ENCODE measurements around the gene GPR183. TPM values are rescaled to one million over a fixed set of nuclear protein-coding genes. Genes with fewer than 3 reads are reported as not detected.

The GPR183 gene, protein sequence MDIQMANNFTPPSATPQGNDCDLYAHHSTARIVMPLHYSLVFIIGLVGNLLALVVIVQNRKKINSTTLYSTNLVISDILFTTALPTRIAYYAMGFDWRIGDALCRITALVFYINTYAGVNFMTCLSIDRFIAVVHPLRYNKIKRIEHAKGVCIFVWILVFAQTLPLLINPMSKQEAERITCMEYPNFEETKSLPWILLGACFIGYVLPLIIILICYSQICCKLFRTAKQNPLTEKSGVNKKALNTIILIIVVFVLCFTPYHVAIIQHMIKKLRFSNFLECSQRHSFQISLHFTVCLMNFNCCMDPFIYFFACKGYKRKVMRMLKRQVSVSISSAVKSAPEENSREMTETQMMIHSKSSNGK
- total RNA-seq = 10 to 100 TPM; 19.6 to 24.5 TPM

DNA sequence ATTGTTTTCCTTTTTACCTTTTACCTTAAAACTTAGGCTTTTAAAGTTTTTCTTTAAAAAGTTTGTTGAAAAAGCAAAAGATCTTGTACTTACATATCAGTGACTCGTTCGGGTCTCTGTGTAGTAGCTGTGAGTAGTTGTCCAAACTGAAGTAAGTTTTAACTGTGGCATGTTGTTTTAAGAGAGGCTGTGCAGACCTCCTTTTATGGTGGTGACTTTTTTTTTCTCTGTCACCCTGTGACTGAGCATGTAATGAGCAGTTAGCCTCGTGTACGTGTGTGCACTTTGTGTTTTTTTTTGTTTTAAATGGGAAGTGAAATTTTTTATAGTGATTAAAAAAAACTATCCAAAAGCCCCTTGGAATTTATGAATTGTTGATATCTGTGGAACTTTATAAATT is at the start of gene GPR183:
Gene GPR183, minus strand, starts transcription at position 153 of the 400 bp plus-strand sequence. CDS start 11,254 bp downstream, outside the sequence.
- ATAC-seq (ENCODE audit: insufficient number of reproducible peaks, low FRiP score, low read depth) = peak; percentile 75
- no peaks in the 10 kb centered on the region for H3K9me3 ChIP-seq
- TF ChIP-seq CTCF (IDR thresholded peaks at IDR 0.05) = no peak
- H3K4me3 ChIP-seq = peak within 1 kb of the TSS; percentile 58
- H3K4me1 ChIP-seq (ENCODE audit: control insufficient read depth in 1 of 2, low read depth in 2 of 2) = peaks cover 23 to 26% of the 10 kb centered on the region in 2 donors
- H3K36me3 ChIP-seq = no peaks in the 10 kb centered on the region
- peak within 1 kb of the TSS; percentile 56 to 79 for H3K27ac ChIP-seq
- no peaks in the 10 kb centered on the region for H3K27me3 ChIP-seq (replicated peaks; ENCODE audit: insufficient read depth)
- DNase-seq (ENCODE audit: low spot score) = no peak

GRCh38 chr13:99356262-99357091 is 49.3 kb upstream of the GPR183 start:
- Histone ChIP-seq H3K9me3 (no peaks in the 10 kb centered on the region), H3K27me3 (replicated peaks; ENCODE audit: insufficient read depth) (no peaks in the 10 kb centered on the region), H3K4me3 (peak overlapping the region; percentile 42), H3K4me1 (ENCODE audit: control insufficient read depth in 1 of 2, low read depth in 2 of 2) (peaks cover 3 to 15% of the 10 kb centered on the region in 2 donors), H3K36me3 (peaks cover 3% of the 10 kb centered on the region), H3K27ac (peak overlapping the region in 1 of 2 donors; percentile 46)
- ATAC-seq (ENCODE audit: insufficient number of reproducible peaks, low FRiP score, low read depth) (peak; percentile 22), DNase-seq (ENCODE audit: low spot score) (no peak)
- no peak for TF ChIP-seq CTCF (IDR thresholded peaks at IDR 0.05)

GRCh38 chr13:99356012-99356261 is 48.7 kb upstream of the GPR183 start:
- Histone ChIP-seq H3K9me3 (no peaks in the 10 kb centered on the region), H3K27me3 (replicated peaks; ENCODE audit: insufficient read depth) (no peaks in the 10 kb centered on the region), H3K27ac (peak overlapping the region in 1 of 2 donors; percentile 46), H3K4me1 (ENCODE audit: control insufficient read depth in 1 of 2, low read depth in 2 of 2) (peaks cover 3 to 15% of the 10 kb centered on the region in 2 donors), H3K4me3 (peak overlapping the region; percentile 42), H3K36me3 (peaks cover 3% of the 10 kb centered on the region)
- ATAC-seq (ENCODE audit: insufficient number of reproducible peaks, low FRiP score, low read depth) (no peak), DNase-seq (ENCODE audit: low spot score) (no peak)
- TF ChIP-seq CTCF (IDR thresholded peaks at IDR 0.05) = no peak

GRCh38 chr13:99355267-99356011 is 48.2 kb upstream of the GPR183 start:
- Histone ChIP-seq H3K36me3 (peaks cover 3% of the 10 kb centered on the region), H3K4me3 (no peak overlapping the region), H3K9me3 (no peaks in the 10 kb centered on the region), H3K27ac (peak overlapping the region in 1 of 2 donors; percentile 46), H3K4me1 (ENCODE audit: control insufficient read depth in 1 of 2, low read depth in 2 of 2) (peaks cover 3 to 15% of the 10 kb centered on the region in 2 donors), H3K27me3 (replicated peaks; ENCODE audit: insufficient read depth) (no peaks in the 10 kb centered on the region)
- DNase-seq (ENCODE audit: low spot score) = no peak
- ATAC-seq (ENCODE audit: insufficient number of reproducible peaks, low FRiP score, low read depth) = no peak
- no peak for TF ChIP-seq CTCF (IDR thresholded peaks at IDR 0.05)

All from thoracic aorta (tissue), 2 donors.